Stimulated activated CD8-positive, alpha-beta memory T cell treated with anti-CD3 and anti-CD28 coated beads, Interleukin-15, amount 100 ng/mL, for 48 hours (primary cell): ENCODE results near the gene PDE5A.

Source experiments
- DNase-seq, 2 donors: peaks; one replicate each; pipeline ENCODE4 v3.0.0-alpha.2; 2020; ENCODE audit warnings: low read depth in 2 of 2

PDE5A gene

DNA sequence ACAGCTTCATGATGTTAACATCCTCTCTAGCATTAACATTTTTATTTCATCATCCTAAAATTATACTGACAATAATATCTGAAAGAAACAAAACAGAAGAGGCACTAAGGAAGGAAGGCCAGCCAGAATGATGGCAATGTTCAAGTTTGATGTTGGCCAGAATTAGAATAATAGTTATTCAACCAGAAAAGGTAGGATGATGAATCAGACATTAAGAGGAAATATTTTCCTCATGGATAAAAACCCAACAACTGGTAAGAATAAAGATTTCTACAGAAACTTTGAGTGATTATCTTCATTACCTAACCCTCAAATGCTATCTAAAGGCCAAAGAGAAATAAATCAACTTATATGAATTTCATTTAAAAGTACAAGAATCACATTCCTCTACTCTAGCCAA lies 105.2 kb downstream of the PDE5A start:
- DNase-seq: no peak

DNA sequence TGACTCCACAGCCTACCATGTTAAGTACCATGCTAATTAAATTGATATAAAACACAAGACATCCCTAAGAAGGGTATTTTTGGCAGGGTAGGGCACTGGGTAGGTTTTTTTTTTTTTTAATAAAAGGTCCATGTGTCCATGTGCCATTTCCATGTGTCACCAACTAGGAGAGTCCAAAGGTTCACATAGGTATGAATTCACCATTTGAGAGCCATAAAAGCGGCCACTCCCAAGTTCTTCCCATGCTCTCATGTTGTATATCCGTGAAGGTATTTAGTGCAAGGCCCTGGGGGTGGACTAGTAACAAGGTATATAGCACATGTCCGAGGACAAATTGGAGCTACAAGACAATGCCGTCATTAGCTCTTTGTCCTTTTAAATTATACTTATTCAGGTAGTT lies 107.3 kb downstream of the PDE5A start:
- DNase-seq: no peak

DNA sequence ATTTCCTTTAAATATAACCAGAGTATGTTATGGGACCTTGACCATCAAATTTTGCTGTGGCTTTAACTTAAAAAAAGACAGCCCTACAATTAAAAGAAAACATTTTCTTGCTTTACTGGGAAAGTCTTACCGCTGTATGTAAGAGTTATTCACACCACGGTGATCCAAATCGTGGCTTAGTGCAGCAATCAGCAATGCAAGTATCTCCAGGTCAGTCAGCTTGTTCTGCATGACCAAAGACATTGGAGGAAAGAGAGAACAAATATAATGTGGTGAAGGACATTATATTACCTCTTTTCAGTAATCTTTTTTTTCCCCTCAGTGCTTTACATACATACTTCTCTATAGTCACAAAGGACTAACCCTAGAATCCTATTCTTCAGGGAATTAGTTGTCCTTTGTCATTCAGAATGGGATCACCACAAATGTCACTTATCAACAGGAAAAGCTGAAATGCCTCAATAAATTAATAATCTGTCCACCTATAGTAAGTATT lies 109.6 kb downstream of the PDE5A start:
- DNase-seq: no peak

DNA sequence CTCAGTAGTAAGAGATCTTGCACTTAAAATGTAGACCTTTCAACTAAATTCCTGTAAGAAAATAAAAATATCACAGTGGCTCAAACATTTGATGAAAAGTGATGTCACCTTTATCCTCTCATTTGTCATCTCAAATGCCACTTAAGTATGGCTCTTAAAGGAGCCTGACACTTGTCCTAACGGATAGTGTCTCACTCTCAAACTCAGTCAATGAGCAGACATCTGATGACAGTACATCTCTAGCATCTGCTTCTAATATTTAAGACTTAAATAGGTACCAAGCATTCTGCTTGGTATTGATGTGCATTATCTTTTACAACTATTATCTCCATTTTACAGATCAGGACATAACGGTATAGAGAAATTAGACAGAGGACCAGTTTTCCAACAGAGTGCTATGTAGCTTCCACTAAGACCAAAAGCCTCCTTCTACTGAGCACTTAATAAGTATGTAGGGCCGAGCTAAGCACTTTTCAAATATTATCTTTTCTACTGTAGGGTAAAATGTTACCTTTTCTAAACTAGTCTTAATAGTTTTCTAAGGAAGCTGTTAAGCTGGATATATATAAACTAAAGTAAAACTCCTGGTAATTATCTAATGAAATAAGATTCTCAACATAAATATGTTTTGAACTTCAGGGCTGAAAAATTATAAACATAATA lies 110.2 kb downstream of the PDE5A start:
- DNase-seq: no peak

DNA sequence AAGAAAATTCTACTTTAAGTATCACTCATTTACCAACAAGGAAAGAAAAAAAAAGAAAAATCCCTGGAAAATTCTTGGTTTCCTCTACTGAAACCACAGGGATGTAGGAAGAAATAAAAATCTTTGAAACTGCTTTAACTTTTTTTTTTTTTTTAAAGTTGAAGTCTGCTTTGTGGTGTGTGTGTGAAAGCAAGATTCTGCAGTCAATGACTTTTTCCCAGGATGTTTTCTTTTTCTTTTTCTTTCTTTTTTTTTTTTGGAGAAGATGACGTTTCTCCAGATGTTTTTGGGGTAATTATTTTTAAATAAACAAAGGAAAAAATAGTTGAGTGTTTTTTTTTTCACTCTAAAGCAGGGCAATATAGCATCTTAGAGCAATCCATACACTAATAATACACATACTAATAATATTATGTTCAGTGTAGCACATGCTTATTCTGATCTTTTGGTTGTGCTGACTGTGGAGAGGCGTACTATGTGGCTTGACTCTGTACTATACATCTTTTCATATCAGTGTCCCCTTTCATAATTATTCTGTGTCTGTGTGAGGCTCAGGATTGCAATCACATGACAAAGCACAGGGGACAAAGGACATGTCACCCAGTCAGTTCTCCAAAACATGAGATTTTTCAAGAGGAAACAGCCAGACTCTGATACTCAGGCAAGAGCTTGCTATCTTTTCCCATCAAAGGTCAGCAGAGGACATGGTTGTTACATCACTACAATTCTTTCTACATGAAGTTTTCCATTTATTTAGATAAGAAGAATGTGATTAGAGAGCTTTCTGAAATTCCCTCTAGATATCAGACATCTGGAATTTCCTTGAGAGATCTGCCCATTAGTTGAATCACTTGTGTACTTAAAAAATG lies 111.0 kb downstream of the PDE5A start:
- no peak for DNase-seq

DNA sequence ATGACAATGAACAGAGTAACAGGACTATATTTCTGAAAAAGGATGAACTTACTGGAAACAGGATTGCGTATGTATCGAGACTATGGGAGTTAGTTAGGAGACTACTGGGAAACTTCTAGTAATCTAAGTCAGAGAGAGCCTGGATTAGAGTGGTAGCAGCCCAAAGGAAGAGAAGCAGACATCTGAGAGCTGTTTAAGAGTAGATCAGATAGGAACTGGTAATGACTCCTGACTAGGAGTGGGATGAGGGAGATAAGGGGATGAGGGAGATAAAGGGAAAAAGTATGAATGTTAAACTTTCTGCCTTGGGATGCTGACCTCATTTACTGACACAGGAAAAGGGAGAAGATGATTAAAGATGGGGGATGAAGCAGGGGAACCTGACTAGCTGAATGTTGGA lies 116.2 kb downstream of the PDE5A start:
- no peak for DNase-seq

DNA sequence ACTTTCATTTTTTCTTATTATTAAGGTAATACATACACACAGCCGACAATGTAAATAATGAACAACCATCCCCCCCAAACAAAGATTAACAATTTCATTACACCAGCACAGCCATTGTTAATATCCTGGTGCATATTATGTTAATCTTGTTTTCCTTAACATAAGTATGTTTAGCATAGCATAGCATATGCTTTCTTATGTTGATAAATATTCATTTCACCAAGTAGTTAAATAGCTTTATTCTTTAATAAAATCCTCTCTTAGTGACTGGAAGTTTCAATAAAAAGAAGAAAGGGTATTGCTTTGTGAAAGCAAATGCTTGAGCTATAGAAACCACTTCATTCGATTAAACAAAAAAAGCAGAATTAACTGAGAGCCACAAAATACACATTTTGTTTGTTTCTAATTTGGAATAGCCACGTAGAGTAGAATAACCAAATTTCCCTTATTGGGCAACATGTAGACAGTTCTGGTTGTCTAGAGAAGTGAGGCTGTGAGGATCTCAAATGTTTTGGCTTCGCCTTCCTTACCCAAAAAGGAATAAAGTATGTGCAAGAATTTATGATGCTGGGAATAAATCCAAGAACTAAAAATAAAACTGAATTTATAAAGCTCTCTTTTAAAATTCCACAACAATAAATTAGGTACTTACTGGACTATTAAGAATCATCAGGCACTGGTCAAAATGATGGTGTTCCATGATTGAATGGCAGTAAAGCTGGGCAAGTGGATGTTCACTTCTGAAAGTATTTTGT lies 118.0 kb downstream of the PDE5A start:
- no peak for DNase-seq

DNA sequence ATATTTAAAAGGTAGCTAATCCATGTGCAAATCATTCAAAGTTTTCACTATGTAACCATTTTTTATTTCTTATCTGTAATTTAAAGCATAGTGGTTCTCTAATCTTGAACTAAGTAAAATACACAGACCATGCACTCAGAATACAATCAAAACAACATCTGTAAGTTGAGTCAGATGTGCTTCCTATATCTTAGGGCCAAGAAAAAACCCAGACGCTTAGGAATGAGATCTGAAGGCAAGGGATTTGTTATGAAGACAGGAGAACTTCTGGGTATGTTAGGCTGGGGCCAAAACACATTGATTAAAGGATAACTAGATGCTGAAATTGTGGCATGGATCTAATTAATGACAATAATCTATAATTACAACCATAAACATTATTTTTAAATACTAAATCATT lies 120.3 kb downstream of the PDE5A start:
- no peak for DNase-seq

DNA sequence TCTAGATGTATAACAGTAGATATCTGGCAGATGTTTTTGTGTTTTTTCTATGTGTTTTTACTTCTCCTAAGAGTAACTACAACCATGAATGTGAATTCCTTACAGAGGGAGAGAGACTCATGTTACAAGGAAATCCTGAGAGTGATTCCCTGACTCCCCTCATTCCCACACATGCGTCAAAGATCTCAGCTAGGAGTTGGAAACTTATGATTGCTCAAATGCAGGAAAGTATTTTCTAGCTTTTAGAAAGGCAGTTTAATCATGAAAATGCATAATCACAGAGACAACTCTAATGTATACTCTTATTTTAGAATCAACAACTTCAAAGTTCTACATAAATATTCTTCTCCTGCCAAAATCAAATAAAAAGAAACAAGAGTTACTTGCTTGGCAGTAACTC lies 121.8 kb downstream of the PDE5A start:
- no peak for DNase-seq

DNA sequence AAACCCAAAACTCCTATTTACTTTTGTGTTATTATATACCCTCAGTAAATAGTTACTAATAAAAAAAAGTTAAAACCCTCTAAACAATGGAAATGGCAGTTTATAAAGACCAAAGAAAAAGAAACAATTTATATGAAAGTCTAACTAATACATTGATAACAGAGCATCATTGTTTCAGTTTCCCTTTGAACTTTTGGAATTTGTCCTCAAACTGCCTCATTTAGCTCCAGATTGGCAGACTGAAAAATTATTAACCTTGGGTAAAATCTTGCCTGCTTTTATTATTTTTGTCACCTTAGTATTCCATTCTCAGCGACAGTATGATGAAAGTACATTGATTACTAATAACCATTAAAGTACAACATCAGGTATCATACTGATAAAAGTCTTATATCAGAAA lies 124.0 kb downstream of the PDE5A start:
- no peak for DNase-seq

DNA sequence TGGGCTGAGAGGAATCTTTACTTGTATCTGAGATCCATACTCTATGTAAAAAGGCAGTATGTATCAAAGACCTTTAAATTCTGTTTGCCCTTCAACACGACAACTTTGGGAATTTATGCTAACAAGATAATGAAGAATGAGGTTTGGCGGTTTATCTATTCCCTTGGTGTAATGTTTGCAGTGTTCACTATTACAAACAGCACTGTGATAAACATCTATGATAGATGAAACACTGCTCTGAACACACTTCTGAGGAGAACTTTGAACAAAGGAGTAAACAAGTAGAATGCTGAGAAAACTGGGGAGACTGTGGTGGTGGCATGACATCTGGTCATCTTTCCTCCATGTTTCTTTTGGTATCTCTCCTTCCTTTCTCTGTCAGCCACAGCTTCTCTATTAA lies 126.9 kb downstream of the PDE5A start:
- DNase-seq: no peak

DNA sequence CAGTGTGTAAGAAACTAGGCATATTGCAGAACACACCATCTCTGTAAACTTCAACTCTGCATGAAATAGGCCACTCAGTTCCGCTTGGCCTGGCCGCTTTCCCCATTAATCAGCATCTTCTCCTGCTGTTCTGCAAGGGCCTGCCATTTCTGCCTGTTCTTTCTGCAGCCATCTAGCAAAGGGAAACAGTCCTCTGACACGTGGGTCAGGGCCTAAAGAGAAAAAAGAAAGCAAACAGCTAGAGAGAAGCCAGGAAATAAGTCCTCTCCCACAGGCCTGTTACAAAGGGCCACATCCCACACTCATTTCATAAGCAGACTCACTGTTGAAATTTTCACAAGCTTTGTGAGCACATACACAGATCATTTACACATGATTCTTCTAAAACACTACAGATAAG lies 130.1 kb downstream of the PDE5A start:
- DNase-seq: no peak

DNA sequence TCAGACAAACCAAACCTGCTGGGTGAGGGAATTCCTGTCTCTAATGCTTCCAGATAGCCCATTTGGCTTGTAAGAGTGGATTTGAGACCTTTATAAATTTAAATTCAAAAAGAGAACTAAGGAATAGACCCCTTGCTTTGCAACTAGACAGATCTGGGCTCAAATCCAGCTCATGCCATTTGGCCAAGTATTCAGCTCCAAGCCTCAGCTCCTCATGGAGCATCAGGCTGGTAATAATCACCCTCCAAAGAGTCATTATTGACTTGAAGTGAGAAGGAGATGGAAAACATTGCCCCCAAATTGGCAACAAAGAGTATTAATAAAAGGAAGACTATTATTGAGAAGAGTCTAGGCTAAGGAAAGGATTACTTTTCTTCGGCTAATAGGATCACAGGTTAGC lies 134.7 kb downstream of the PDE5A start:
- DNase-seq: no peak

DNA sequence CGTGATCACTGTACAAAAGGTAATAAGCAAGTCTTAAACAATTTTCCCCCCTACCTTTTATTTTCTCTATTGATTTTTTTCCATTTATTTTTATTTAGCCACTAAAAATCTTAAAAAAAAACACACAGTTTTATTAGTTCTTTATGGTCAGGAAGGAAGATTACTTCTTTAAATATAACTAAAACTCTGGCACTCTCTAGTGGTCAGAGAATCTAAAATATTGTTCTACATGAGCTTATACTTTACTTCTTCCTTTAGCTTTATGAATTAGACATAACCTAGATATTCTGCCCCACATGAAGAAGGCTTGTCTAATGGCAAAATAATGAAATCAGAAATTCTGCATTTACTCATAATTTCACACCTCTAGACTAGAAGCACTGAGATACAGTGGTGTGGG lies 135.2 kb downstream of the PDE5A start:
- DNase-seq: no peak

DNA sequence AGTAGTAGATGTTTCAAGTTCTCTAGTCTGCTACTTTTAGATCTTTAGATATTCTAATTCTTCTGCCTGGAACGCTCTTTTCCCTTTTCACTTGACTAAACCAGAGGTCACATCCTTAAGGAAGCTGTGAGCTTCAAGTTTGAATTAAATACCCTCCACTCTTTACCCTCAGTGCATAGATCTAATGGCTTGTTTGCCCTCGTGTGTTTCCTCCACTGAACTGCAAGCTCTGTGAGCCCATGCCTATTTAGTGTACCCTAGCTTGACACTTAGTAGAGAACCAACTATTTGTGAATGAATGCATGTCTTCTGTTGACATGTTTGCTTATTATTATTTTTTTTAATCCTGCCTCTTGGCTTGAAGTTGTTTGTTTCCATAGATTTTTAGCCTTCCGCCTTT lies 138.3 kb downstream of the PDE5A start:
- no peak for DNase-seq

DNA sequence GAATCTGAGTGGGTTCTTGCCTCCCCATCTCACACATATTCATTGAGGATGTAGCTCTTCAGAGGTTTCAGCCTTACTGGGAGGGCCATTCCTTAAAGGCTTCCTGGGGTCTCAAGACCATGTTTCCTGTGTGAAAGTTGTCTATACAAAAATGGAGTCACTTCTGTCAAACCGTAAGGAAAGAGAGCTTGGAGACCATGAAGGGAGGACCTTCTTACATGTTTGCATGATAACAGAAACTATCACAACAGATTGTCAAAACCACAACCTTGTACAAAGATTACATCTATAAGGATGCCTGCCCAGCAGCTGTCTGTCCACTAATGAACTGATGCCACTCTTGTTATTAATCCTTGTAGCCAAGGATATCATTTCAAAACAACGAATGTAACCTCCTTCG lies 139.3 kb downstream of the PDE5A start:
- no peak for DNase-seq

DNA sequence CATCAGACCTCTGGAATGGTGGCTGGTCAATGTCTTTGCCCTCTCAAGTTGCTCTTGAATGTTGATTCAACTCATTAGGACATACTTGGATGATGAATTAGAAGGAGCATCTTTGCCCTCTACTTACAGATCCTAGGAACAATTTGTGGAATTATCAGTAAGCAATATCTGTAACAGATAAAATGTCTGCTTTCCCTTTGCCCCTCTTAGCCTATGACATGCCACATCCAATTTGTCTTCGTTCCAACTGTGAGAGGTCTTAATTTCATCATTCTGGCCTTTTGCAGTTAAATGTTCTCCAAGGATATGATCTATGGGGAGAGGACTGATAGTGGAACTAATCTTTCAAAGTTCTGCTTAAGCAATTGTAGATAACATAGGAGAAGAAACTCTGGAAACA lies 148.3 kb downstream of the PDE5A start:
- DNase-seq: no peak

DNA sequence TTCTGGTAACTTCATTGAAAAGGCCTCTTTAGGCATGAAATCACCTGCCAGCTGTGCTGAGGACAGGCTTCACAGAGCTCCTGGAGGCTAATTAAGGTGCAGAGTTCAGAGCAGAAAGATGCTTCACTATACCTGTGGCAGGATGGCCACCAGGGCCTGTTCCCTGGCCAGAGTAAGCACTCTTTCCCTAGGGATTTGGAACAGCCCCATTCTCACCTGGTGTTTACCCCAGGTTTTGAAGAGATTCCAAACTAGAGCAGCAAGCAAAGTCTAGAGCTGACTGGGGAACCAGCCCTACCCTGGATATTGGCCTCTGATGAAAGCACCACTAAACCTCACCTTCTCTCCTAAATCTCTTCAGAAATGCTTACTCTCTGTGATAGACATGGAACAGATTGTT lies 148.8 kb downstream of the PDE5A start:
- no peak for DNase-seq

DNA sequence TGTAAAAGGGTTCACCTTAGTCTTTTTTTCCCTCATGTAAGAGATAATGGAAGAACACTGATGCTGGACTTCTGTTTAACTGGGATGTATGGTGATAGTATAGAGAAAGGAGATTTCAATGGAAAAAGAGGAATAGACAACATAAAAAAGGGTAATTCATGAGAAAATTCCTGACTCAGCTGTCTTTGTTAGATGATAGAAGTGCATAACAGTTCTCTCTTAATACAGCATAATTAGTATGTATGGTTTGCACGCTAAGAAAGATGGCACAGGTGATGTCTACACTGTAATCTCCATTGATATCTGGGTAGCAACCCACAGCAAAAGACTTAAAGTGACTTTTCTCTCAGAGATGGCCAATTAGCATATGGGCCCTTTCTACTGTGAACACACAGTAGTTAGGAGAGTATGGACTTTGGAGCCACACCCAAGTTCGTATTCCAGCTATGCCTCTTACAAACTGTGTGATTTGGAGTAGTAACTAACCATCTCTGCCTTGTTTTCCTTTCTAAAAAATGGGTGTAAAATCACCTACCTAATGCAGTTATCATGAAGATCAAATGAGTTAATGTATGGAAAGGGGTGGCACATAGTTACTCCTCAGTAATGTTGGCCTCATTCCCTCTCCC lies 149.3 kb downstream of the PDE5A start:
- no peak for DNase-seq

DNA sequence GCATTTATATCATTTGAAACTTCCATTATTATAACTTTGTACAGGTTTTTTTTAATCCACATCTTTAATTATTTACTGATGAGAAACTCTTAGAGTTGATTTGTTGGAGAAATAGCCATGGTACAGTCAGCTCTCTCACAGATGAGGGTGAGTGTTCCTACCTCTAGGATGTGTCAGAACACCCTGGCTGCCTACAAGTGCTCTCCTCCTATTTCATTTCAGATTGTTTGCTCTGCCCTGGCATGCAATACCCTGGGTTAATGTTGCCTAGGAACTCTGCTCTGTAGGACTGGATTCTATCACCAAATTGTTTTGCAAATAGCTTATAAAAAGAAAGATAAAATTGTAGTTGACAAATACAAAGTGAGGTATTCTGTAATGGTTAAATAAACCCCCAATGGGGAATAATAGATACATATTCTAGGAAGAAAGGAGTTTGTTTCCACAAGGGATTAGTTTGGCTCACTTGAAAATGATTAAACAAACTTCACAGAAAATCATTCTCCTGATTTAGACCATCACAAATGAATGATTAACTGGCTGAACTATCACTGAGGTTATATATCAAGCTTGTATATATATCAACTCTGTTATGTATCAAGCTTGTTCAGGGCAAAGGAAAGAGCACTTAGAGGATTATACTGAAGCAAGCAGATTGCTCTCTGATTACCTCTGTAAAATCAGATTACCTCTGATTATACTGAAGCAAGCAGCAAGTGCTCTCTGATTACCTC lies 150.0 kb downstream of the PDE5A start:
- DNase-seq: no peak

DNA sequence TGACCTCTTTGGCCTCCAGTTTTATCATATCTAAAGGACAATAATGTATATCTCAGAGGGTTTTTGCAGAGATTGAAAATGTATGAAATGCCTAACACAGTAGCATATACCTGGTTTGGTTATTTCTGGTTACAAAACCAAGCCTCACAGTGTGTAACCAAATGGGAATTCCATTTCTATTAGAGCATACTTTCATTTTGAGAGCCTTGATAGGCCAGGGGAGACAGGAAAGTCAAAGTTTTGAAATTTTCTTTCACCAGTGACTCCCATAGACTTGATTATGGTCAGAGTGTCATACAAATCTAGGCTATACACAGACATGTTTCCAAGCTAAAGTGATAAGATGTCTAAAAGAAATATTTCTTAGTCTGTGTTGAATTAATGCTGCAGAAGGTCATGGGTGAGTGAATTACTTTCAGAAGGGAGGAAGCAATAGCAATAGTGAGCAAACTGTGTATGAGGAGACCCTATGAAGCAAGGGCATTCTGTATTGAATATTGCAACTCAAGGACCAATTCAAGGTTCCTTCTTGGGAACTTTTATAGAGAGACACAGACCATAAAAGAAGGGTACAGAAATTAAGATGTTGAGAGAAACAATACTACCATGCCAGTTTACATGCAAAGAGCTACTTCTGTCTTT lies 151.1 kb downstream of the PDE5A start:
- no peak for DNase-seq
